ENCODE data around the gene RPS6KA3.

- TF ChIP-seq POLR2A (IDR thresholded peaks at IDR 0.05) (no peak), CTCF (IDR thresholded peaks at IDR 0.05) (no peak)
These were observed 137.2 kb downstream of the RPS6KA3 start for GRCh38 chrX:20129547-20129946.

Data from uterus (tissue), 2 donors.